ENCODE measurements around the gene KLHDC3. TPM values are rescaled to one million over a fixed set of nuclear protein-coding genes. Genes with fewer than 3 reads are reported as not detected.

Gene KLHDC3
- total and polyA plus RNA-seq, 2 donors (not counting 3 experiments of a cell fraction or from before 2014, with no cell fraction given): 84.8 to 120 TPM

DNA sequence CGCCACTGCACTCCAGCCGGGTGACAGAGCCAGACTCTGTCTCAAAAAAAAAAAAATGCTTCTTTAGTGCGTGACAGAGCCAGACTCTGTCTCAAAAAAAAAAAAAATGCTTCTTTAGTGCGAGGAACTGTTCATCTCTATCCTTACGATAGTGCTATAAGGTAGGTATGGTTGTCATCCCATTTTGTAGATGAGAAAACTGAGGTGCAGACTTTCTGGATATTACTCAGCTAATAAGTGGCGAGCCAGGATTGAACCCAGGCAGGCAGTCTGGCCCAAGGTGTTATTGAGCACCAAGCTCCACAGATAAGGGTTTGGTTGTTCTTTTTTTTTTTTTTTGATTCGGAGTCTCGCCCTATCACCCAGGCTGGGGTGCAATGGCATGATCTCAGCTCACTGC is 12.2 kb upstream of the KLHDC3 start:
- dilution Hi-C loops (cut with MboI; ENCODE audit: extremely low pct_ligation_motif_present, low sequenced_read_pairs) (no loop called here), intact Hi-C loops (cut with micrococcal nuclease) (no loop called here)
- Histone ChIP-seq H3K79me2 (ENCODE audit: control insufficient read depth, insufficient read depth, low read length) (no peaks in the 10 kb centered on the region), H3K9me3 (replicated peaks; ENCODE audit: control insufficient read depth, insufficient read depth, low read length) (no peaks in the 10 kb centered on the region), H3K4me2 (ENCODE audit: insufficient read depth, low read length) (no peak overlapping the region), H3K9me1 (replicated peaks; ENCODE audit: control insufficient read depth, extremely low read depth, insufficient read depth, low read length) (no peaks in the 10 kb centered on the region), H3K36me3 (ENCODE audit: control insufficient read depth in 2 of 2, extremely low read depth in 1 of 2, insufficient read depth in 2 of 2, low read length in 2 of 2) (peaks cover 0 to 2% of the 10 kb centered on the region in 2 experiments), H3K4me1 (ENCODE audit: control insufficient read depth, extremely low read depth, insufficient read depth, low read length) (no peaks in the 10 kb centered on the region), H3K4me3 (replicated peaks in 1 of 3; ENCODE audit: insufficient read depth in 1 of 3, low read depth in 1 of 3, low read length in 3 of 3) (no peak overlapping the region), H3K9ac (replicated peaks; ENCODE audit: extremely low read depth, insufficient read depth, low read length) (no peak overlapping the region), H2AFZ (ENCODE audit: low read depth, low read length) (no peak overlapping the region), H3K27ac (ENCODE audit: insufficient read depth, low read depth, low read length) (no peak overlapping the region), H3K27me3 (ENCODE audit: control insufficient read depth in 2 of 2, insufficient read depth in 2 of 2, low read length in 2 of 2) (no peaks in the 10 kb centered on the region), H4K20me1 (replicated peaks; ENCODE audit: control insufficient read depth, extremely low read depth, insufficient read depth, low read length) (no peaks in the 10 kb centered on the region)
- no peak for TF ChIP-seq FOS (IDR thresholded peaks at IDR 0.05; ENCODE audit: borderline replicate concordance, insufficient read depth, low read length)
- no peak for TF ChIP-seq POLR2AphosphoS5 (IDR thresholded peaks at IDR 0.05; ENCODE audit: insufficient read depth, low read depth, low read length)
- no peak for TF ChIP-seq EZH2 (IDR thresholded peaks at IDR 0.05; ENCODE audit: borderline replicate concordance, low read depth, low read length, severe bottlenecking)
- no peak for TF ChIP-seq POLR2A (IDR thresholded peaks at IDR 0.05; ENCODE audit: low read depth, low read length)
- TF ChIP-seq MYC (IDR thresholded peaks at IDR 0.05; ENCODE audit: low read depth, low read length): no peak
- TF ChIP-seq, protein P1, sequence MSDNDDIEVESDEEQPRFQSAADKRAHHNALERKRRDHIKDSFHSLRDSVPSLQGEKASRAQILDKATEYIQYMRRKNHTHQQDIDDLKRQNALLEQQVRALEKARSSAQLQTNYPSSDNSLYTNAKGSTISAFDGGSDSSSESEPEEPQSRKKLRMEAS (IDR thresholded peaks at IDR 0.05; ENCODE audit: insufficient read depth, insufficient read length): no peak
- TF ChIP-seq JUN (IDR thresholded peaks at IDR 0.05; ENCODE audit: borderline replicate concordance, insufficient read depth, insufficient read length, low read depth): no peak
- no peak for TF ChIP-seq CTCF (IDR thresholded peaks at IDR 0.05; ENCODE audit: extremely low read depth in 1 of 2, insufficient read depth in 1 of 2, low read depth in 1 of 2, low read length in 2 of 2)
- no peak for TF ChIP-seq GATA2 (IDR thresholded peaks at IDR 0.05; ENCODE audit: insufficient read depth, insufficient read length, low read depth, low read length)
- POLR2A ChIA-PET: no interaction called here
- FAIRE-seq (no peak), DNase-seq (ENCODE audit: low read depth, low spot score) (no peak)
- no TSS peak for BruUV-seq (replicated peaks)
- CTCF ChIA-PET: interaction anchor here (0.6 to 0.8 kb wide), 2 partner anchors 142 to 1134 kb away, joined by 3 to 4 read pairs; no protein-coding TSS in a partner anchor
